Measurements from ENCODE around the gene ELL.
"Not testable (repeated sequence)": the region's sequence is repeated elsewhere in the genome, so short reads cannot be mapped to it uniquely, and the experiment has no call there.

Gene ELL

GRCh38 chr19:18531485-18531884 lies 9.6 kb upstream of the ELL start:
- no peak for DNase-seq (ENCODE audit: low read depth)

- no peak for DNase-seq (ENCODE audit: low read depth)
Measured at GRCh38 chr19:18529782-18530181, 7.9 kb upstream of the ELL start.

- no peak for DNase-seq (ENCODE audit: low read depth)
Measured at GRCh38 chr19:18526316-18526715, 4.4 kb upstream of the ELL start.

GRCh38 chr19:18523841-18524240 lies 2.0 kb upstream of the ELL start:
- no peak for DNase-seq (ENCODE audit: low read depth)

- not testable (repeated sequence) for DNase-seq (ENCODE audit: low read depth)
Measured at GRCh38 chr19:18522862-18523440, 1.1 kb upstream of the ELL start.

GRCh38 chr19:18522124-18522861 lies 423 bp upstream of the ELL start:
- DNase-seq (ENCODE audit: low read depth): peak; percentile 100

- no peak for DNase-seq (ENCODE audit: low read depth)
Measured at GRCh38 chr19:18520848-18521691, 800 bp downstream of the ELL start.

GRCh38 chr19:18519962-18520847 lies 1.7 kb downstream of the ELL start:
- peak; percentile 49 for DNase-seq (ENCODE audit: low read depth)

GRCh38 chr19:18518639-18519038 lies 3.2 kb downstream of the ELL start:
- no peak for DNase-seq (ENCODE audit: low read depth)

- DNase-seq (ENCODE audit: low read depth): no peak
Measured at GRCh38 chr19:18517606-18518005, 4.3 kb downstream of the ELL start.

GRCh38 chr19:18515959-18516358 lies 5.9 kb downstream of the ELL start:
- DNase-seq (ENCODE audit: low read depth): no peak

GRCh38 chr19:18514800-18515682 lies 6.8 kb downstream of the ELL start:
- peak; percentile 46 for DNase-seq (ENCODE audit: low read depth)

- no peak for DNase-seq (ENCODE audit: low read depth)
Measured at GRCh38 chr19:18513868-18514267, 8.0 kb downstream of the ELL start.

- DNase-seq (ENCODE audit: low read depth): no peak
Measured at GRCh38 chr19:18510216-18510615, 11.7 kb downstream of the ELL start.

GRCh38 chr19:18508585-18508984 lies 13.3 kb downstream of the ELL start:
- DNase-seq (ENCODE audit: low read depth): no peak

GRCh38 chr19:18507727-18508440 lies 14.0 kb downstream of the ELL start:
- DNase-seq (ENCODE audit: low read depth): no peak

- no peak for DNase-seq (ENCODE audit: low read depth)
Measured at GRCh38 chr19:18507021-18507726, 14.7 kb downstream of the ELL start.

GRCh38 chr19:18506101-18506930 lies 15.6 kb downstream of the ELL start:
- no peak for DNase-seq (ENCODE audit: low read depth)

All from fibroblast of the conjunctiva (primary cell).